SIG-M5 treated with dmso at 0.1 percent for 504 hours (cell line): Measurements from ENCODE around the gene HSPA1A.
"Not testable (repeated sequence)": the region's sequence is repeated elsewhere in the genome, so short reads cannot be mapped to it uniquely, and the experiment has no call there.

Source experiments
- DNase-seq: peaks from one replicate; lab custom pipeline; 2025; ENCODE audit not compliant: unreplicated experiment; lab: John Stamatoyannopoulos, UW

Gene HSPA1A

GRCh38 chr6:31834367-31835250 lies 19.3 kb downstream of the HSPA1A start:
- peak; percentile 78 for DNase-seq

- DNase-seq = no peak
Measured at GRCh38 chr6:31836047-31836473, 20.7 kb downstream of the HSPA1A start.

DNA sequence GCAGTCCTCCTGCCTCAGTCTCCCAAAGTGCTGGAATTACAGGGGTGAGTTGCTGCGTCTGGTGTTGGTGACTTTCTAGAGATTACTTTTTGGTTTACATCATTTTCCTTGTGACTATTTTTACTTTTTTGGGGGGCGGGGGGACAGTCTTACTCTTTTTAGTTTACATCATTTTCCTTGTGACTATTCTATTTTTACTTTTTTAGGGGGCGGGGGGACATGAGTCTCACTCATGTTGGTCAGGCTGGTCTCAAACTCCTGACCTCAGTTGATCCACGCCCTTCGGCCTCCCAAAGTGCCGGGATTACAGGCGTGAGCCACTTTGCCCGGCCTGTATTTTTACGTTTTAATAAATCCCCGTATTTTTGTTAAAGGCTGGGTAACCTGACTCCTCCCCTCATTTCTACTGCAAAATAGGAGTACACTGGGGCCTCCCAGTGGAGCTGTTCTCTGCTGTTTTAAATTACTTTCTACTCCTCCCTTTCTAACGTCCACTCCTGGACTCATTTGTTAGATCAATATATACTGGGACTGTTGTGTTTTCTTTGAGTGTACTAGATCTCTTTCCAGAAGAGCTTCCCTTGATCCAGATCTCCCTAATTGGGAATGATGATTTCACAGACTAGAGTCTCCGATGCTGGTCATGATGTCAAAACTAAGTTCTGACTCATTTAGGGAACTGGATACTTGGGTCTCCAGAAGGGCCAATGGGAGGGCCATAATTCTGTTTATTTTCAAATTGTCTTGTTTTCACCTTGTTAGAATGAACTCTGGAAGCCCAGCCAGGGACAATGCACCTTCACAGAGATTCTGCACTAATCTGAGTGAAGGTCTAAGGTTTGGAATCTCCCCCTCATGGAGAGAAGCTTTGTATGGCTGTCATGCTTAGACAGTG lies 21.4 kb downstream of the HSPA1A start:
- peak; percentile 51 for DNase-seq

DNA sequence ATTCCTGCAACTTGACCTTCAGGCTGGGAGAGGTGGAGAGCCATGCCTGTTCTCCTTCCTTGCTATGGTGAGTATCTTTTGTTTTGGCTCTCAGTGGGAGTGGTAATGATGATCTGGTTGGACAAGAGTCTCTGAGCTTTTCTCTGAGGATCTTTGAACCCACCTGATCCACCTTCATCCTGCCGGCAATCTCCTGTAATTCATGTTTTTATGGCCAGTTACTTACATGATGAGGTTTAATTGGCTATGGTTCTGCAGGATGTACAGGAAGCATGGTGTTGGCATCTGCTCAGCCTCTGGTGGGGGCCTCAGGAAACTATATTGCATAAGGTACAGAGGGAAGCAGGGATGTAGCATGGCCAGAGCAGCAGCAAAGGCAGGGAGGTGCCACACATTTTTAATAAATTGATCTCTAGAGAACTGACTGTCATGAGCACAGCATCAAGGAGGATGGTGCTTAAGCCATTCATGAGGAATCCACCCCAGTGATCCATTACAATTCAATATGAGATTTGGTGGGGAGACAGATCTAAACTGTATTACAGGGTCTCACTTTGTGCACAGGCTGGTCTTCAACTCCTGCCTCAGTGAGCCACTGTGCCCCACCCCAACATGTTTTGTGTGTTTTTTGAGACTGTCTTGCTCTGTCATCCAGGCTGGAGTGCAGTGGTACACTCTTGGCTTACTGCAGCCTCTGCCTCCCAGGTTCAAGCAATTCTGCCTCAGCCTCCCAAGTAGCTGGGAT lies 22.2 kb downstream of the HSPA1A start:
- DNase-seq = peak; percentile 31

GRCh38 chr6:31838114-31838553 lies 22.8 kb downstream of the HSPA1A start:
- not testable (repeated sequence) for DNase-seq

DNA sequence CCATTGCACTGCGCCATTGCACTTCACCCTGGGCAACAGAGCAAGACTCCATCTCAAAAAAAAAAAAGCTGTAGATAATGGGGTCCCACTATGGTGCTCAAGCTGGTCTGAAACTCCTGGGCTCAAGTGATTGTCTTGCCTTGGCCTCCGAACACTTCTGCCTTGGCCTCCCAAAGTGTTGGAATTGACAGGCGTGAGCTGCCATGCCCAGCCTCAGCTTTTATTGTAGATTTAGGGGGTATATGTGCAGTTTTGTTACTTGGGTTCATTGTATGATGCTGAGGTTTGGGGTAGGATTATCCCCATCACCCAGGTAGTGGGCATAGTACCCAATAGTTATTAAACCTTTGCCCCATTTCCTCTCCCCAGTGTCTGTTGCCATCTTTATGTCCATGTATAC lies 23.6 kb downstream of the HSPA1A start:
- DNase-seq = no peak

DNA sequence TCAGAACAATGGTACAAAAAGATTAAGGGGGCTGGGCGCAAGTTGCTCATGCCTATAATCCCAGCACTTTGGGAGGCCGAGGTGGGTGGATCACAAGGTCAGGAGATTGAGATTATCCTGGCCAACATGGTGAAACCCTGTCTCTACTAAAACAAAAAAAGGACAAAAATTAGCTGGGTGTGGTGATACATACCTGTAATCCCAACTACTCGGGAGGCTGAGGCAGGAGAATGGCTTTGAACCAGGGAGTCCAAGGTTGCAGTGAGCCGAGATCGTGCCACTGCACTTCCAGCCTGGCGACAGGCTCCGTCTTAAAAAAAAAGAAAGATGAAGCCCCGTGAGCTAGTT lies 24.4 kb downstream of the HSPA1A start:
- not testable (repeated sequence) for DNase-seq

DNA sequence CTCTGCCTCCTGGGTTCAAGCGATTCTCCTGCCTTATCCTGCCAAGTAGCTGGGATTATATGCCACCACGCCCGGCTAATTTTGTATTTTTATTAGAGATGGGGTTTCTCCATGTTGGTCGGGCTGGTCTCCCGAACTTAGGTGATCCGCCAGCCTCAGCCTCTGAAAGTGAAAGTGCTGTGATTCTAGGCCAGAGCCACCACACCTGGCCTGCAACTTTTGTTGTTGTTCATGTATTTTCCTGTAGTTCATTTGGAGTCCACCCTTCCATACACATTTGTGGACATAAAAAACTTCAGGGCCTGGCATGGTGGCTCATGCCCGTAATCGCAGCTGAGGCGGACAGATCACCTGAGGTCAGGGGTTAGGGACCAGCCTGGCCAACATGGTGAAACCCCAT lies 26.7 kb downstream of the HSPA1A start:
- DNase-seq = no peak

DNA sequence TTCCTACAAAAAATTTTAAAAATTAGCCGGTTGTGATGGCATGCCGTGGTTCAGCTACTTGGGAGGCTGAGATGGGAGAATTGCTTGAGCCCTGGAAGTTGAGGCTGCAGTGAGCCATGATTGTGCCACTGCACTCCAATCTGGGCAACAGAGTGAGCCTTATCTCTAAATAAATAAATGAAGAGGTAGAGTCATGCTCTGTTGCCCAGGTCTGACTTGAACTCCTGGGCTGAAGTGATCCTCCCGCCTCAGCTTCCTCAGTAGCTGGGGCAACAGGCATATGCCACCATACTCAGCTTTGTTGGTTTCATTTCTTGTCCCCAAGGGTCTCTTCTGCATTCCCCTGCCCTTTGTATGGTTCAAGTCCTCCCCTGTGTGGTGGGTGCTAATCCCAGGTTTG lies 29.2 kb downstream of the HSPA1A start:
- no peak for DNase-seq

DNA sequence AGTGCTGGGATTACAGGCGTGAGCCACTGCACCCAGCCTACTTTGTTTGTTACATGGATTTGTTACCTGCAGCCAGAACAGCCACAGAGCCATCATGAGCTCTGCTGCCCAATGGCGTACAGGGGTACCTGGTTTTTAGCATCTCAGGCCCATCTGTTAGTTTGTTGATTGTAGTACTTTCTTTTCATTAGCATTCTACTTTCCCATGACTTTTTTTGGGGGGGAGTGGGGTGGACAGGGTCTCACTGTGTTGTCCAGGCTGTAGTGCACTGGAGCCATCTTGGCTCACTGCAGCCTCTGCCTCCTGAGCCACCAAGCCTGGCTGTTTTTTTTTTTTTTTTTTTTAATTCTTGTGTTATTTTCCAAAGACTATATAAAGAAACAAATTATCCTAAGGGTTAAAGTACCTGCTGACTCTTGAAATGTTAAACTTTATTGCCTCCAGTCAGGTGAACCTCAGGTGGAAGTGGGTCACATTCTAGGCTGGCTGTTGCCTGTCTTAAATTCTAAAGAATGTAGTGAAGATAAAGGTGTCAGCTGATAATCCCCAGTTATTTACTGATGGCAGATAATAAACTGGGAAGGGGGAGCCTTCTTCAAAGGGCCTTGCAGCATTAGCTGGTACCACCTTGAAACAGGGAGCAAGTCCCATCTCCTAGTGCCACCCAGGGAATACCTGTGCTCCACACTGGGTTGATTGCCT lies 32.1 kb downstream of the HSPA1A start:
- DNase-seq = no peak

- DNase-seq = no peak
Measured at GRCh38 chr6:31850765-31851484, 35.6 kb downstream of the HSPA1A start.

DNA sequence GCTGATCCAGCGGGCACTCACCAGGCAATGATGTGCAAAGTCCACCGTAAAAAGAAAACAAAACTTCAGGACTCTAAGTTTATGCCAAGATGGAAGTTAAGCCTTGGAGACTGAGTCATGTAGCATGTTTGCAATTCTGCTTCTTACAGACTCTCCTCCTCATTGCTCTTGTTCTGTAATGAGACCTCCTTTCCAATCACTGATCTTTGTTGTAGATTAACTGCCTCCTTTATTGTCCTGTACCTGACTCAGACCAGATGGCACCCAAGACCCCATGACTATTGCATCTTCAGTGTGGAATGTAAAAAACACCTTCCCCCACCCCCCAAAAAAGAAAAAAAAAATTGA lies 36.1 kb downstream of the HSPA1A start:
- DNase-seq = no peak

- not testable (repeated sequence) for DNase-seq
Measured at GRCh38 chr6:31851980-31852718, 36.8 kb downstream of the HSPA1A start.

GRCh38 chr6:31857774-31858173 lies 42.4 kb downstream of the HSPA1A start:
- DNase-seq = not testable (repeated sequence)

DNA sequence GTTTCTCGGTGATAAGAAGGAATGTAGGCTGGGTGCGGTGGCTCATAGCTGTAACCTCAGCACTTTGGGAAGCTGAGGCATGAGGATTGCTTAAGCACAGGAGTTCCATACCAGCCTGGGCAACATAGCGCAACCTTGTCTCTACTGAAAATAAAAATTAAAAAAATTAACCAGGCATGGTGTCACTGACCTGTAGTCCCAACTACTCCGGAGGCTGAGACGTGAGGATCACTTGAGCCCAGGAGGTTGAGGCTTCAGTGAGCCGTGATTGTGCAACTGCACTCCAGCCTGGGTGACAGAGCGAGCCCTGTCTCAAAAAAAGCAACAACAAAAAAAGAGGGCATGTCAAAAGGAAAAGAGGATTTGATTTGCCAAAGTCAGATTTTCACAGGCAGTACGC lies 43.4 kb downstream of the HSPA1A start:
- no peak for DNase-seq

- DNase-seq = no peak
Measured at GRCh38 chr6:31859923-31860322, 44.6 kb downstream of the HSPA1A start.

GRCh38 chr6:31860349-31860748 lies 45.0 kb downstream of the HSPA1A start:
- no peak for DNase-seq

DNA sequence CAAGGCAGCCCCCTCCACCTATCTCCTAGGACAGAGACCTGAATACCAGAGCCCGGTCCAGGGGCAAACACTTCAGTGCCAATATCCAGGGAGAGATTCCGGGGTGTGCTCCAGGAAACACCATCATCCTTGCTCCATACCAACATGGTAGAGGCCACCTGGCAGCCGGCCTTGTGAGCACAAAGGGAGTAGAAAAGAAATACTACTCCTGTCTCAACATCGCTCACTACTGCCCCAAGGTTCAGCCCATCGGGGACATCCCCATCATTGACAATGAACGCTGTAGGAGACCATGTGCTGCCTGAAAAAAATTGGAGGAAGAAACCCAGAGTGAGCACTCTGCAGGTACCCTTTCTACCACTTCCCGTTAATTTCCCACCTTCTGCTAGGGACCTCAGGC lies 45.8 kb downstream of the HSPA1A start:
- no peak for DNase-seq

DNA sequence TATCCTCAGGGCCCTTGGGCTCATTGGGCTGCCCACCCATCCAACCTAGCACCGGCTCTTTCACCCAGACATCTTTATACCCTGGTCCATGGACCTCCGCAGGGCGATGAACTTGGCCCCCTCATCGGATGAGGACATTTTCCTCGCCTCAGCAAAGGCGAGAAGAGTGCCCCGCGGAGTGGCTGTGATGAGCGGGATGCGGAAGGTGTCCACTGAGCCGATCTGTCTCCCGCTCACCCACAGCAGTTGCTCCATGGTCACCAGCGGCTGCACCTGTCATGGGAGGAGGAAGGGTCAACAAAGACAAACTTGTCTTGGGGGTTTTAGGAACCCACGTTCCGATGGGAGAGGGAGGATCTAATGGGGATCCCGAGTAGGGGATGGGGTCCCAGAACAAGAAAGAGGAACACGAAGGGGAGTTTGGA lies 46.6 kb downstream of the HSPA1A start:
- DNase-seq = no peak
